Superior temporal gyrus (tissue), 1 donor: ENCODE results near the gene SUPV3L1.
"Not testable (repeated sequence)": the region's sequence is repeated elsewhere in the genome, so short reads cannot be mapped to it uniquely, and the experiment has no call there.

Source experiments
- DNase-seq: peaks from one replicate; pipeline ENCODE4 v3.0.0-alpha.2; 2016; ENCODE audit errors: extremely low spot score

The SUPV3L1 gene

GRCh38 chr10:69230128-69230527, 50.1 kb downstream of the SUPV3L1 start:
- no peak for DNase-seq

GRCh38 chr10:69232252-69232651, 52.2 kb downstream of the SUPV3L1 start:
- no peak for DNase-seq

DNA sequence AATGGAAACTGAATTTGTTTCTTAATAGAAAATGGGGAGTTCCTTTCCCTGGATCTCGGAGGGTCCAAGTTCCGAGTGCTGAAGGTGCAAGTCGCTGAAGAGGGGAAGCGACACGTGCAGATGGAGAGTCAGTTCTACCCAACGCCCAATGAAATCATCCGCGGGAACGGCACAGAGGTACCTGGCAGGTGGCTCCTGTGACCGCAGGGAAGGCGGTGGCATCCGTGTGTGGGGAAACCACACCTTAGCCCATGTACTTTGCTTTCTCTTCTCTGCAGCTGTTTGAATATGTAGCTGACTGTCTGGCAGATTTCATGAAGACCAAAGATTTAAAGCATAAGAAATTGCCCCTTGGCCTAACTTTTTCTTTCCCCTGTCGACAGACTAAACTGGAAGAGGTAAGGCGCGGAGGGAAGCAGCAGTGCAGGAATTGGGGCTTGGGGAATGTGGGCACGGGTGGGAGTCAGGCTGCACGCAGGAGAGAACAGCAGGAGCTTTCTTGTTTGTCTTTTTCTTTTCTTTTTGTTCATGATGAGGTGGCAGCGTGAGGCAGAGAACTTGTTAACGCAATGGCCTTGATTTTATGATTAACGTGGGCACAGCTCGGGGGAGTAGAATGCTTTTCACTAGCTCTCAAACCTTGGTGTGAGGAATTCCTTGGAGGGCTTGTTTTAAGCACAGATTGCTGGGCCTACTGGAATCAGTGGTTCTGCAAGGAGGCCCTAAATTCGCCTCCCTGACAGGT, 52.9 kb downstream of the SUPV3L1 start:
- no peak for DNase-seq

DNA sequence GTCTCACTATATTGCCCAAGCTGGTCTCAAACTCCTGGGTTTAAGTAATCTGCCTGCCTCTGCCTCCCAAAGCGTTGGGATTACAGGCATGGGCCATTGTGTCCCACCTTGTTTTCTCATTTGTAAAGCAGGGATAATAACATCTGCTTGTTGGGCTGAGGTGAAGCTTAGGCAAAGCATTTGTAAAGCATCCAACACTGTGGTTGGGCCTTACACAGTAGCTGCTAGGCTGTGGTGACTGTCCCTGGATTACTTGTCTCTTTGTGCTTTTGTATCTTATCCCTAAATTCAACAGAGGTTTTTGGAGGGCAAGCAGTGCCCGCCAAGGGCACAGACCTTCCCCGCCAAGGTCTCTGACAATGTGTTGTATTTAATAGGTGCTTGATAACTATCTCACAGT, 54.4 kb downstream of the SUPV3L1 start:
- no peak for DNase-seq

GRCh38 chr10:69237528-69238159, 57.6 kb downstream of the SUPV3L1 start:
- DNase-seq: peak; percentile 96

DNA sequence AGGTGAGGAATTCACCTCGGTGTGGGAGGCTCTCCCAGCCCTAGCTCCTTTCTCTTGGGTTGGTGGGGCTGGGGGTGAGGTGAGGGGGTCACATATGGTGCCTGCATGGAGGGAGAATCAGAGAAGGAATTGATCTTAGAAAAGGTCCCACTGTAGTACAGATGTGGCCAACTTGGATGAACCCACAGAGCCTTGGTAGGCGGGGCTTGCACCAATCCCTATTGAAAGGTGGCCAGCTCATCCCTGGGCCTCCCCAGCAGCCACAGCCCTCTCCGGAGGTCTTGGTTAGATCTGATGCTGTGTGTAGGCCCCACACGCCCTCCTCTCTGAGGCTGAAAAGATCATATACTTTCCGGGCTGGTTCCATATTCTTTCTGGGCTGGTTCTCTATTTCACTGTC, 59.1 kb downstream of the SUPV3L1 start:
- DNase-seq: no peak

- no peak for DNase-seq
Observed at GRCh38 chr10:69239816-69240434, 59.9 kb downstream of the SUPV3L1 start.

DNA sequence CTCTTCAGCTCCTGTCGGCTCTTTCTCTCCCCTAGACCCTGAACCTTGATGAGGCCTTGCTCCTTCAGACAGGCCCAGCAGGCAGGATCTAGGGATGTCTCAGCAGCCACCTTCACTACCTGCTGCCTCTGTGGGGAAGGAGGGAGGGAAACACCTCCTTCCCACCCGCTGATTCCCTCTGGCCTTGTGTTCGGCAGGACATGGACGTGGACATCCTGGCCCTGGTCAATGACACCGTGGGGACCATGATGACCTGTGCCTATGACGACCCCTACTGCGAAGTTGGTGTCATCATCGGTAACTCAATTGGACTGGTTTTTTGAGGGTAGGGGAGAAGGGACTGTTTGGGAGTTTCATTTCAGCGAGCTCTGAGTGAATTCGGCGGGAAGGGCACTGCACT, 60.4 kb downstream of the SUPV3L1 start:
- DNase-seq: no peak

GRCh38 chr10:69241575-69241974, 61.5 kb downstream of the SUPV3L1 start:
- no peak for DNase-seq

DNA sequence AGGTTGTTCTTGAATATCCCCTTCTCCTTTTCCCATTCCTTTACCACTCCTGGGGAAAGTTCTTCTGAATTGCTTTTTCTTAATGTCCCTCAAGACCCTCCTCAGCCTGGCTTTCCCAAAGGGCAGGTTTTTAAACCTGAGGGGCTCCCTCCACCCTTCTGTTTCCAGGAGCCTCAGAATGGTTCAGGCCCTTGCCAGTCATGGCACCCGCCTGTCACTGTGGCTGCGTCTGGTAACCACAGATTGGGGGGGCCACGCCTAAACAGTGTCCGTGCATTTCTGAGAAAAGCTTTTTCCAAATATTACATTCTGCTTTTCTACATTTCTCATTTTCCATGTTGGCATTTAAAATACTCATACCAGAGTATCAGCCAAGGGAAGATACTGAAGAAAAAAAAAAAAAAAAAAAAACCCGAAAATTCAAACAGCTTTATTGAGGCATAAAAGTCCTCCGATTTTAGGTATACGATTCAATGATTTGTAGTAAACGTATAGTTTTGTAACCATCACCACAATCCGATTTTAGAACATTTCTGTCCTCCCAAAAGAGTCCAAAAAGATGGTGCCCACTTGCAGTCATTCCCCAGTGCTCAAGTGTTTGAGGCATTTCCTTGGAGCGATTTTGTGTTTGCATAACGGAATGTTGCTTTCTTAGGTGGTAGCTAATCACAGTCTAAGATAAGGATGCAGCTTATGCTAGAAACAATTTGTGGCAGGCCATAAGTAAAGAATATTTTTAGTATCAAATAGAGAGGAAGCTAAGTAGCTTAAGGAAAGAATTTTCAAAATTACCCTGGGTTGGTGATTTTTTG, 62.2 kb downstream of the SUPV3L1 start:
- DNase-seq: no peak

GRCh38 chr10:69242852-69243212, 62.8 kb downstream of the SUPV3L1 start:
- peak; percentile 90 for DNase-seq

- no peak for DNase-seq
Observed at GRCh38 chr10:69243817-69244216, 63.8 kb downstream of the SUPV3L1 start.

DNA sequence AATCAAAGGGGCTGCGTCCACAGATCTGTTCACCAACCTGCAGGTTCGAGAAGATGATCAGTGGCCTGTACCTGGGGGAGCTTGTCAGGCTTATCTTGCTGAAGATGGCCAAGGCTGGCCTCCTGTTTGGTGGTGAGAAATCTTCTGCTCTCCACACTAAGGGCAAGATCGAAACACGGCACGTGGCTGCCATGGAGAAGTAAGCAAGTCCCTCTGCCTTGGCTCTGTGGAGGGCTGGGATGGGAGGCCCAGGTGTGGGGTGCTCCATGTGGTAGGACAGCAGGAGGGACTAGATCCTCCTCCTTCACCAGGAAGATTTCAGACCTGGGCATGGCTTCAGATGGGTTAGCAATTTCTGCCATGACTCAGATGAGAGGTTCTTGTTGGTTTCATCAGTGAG, 66.0 kb downstream of the SUPV3L1 start:
- no peak for DNase-seq

- no peak for DNase-seq
Observed at GRCh38 chr10:69246581-69247312, 66.7 kb downstream of the SUPV3L1 start.

DNA sequence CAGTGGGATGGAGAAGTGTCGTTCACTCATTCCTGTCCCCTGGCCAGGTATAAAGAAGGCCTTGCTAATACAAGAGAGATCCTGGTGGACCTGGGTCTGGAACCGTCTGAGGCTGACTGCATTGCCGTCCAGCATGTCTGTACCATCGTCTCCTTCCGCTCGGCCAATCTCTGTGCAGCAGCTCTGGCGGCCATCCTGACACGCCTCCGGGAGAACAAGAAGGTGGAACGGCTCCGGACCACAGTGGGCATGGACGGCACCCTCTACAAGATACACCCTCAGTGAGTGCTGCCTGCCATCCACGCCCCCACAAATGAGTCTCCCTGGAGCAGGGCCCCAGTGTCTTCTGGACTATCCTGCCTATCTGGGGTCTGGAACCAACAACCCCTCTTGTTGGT, 67.3 kb downstream of the SUPV3L1 start:
- no peak for DNase-seq

- DNase-seq: no peak
Observed at GRCh38 chr10:69248117-69248730, 68.2 kb downstream of the SUPV3L1 start.

GRCh38 chr10:69250041-69250440, 70.0 kb downstream of the SUPV3L1 start:
- DNase-seq: no peak

DNA sequence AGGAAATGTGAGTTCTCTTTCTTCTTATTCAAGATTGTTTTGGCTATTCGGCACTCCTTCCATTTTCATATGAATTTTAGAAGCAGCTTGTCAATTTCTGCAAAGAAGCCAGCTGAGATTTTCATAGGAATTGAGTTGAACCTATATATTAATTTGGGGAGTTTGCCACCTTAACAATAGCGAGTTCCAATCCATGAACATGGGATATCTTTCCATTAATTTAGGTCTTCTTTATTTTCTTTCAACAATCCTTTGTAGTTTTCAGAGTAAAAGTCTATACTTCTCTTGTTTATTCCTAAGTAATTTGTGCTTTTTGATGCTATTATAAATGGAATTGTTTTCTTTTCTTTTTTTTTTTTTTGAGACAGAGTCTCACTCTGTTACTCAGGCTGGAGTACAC, 71.4 kb downstream of the SUPV3L1 start:
- not testable (repeated sequence) for DNase-seq

DNA sequence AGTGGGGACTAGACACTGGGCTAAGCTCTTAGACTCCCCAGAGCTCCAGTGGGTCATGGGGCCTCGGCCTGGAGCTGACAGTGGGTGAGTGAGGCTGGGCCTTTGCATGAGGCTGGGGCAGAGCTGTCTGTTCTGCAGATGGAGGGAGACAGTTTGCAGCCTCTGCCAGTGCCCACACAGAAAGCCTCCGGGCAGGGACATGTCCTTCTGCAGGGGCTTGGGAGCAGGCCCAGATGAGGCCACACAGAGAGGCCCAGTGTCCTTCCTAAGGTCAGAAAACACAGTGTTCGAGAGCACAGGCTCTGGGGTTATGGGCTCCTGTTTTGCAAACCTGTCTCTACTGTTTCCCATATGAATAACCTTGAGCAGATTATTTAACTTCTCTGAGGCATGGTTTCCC, 73.1 kb downstream of the SUPV3L1 start:
- DNase-seq: no peak

DNA sequence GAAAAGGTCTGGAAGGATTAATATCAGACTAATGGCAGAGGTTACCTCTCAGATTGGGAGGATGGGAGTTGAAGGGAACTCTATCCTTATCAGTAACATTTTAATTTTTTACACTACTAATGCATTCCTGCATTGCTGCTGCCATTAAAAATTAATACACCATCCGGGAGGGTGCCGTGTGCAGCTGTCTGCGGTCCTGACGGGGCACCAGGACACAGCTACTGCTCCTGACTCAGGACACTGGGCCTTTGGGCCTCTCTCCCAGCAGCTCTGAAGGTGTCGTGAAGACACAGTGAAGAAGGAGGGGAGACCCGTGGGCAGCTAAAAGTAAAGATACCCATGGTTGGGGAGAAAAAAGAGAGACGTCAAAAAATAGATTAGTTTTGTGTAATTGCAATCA, 74.8 kb downstream of the SUPV3L1 start:
- DNase-seq: no peak
